Measurements from ENCODE around the gene BST1.

- TF ChIP-seq, protein P1, sequence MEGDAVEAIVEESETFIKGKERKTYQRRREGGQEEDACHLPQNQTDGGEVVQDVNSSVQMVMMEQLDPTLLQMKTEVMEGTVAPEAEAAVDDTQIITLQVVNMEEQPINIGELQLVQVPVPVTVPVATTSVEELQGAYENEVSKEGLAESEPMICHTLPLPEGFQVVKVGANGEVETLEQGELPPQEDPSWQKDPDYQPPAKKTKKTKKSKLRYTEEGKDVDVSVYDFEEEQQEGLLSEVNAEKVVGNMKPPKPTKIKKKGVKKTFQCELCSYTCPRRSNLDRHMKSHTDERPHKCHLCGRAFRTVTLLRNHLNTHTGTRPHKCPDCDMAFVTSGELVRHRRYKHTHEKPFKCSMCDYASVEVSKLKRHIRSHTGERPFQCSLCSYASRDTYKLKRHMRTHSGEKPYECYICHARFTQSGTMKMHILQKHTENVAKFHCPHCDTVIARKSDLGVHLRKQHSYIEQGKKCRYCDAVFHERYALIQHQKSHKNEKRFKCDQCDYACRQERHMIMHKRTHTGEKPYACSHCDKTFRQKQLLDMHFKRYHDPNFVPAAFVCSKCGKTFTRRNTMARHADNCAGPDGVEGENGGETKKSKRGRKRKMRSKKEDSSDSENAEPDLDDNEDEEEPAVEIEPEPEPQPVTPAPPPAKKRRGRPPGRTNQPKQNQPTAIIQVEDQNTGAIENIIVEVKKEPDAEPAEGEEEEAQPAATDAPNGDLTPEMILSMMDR (IDR thresholded peaks at IDR 0.05): no peak
- no peak for TF ChIP-seq EZH2phosphoT487 (IDR thresholded peaks at IDR 0.05)
Observed at GRCh38 chr4:15766821-15767220, 64.0 kb downstream of the BST1 start.

Measured in neural progenitor cell (in vitro differentiated cells).